ENCODE measurements around the gene TSPAN17. TPM values are rescaled to one million over a fixed set of nuclear protein-coding genes. Genes with fewer than 3 reads are reported as not detected.

TSPAN17 gene
- total and polyA plus RNA-seq, 10 of the 15 experiments (the other 5 are each of a cell fraction or from before 2014, with no cell fraction given), result 0.24 to 17.1 (median 10.4) TPM

- no peak for TF ChIP-seq ZBTB40 (IDR thresholded peaks at IDR 0.05; ENCODE audit: borderline replicate concordance)
- TF ChIP-seq ZBTB11 (CRISPR knock-in tag; IDR thresholded peaks at IDR 0.05), result no peak
- no peak for TF ChIP-seq NFIC (IDR thresholded peaks at IDR 0.05; ENCODE audit: low read depth, low read length)
- TF ChIP-seq, protein P1, sequence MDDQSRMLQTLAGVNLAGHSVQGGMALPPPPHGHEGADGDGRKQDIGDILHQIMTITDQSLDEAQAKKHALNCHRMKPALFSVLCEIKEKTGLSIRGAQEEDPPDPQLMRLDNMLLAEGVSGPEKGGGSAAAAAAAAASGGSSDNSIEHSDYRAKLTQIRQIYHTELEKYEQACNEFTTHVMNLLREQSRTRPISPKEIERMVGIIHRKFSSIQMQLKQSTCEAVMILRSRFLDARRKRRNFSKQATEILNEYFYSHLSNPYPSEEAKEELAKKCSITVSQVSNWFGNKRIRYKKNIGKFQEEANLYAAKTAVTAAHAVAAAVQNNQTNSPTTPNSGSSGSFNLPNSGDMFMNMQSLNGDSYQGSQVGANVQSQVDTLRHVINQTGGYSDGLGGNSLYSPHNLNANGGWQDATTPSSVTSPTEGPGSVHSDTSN (IDR thresholded peaks at IDR 0.05; ENCODE audit: insufficient replicate concordance, low read depth, low read length), result no peak
- TF ChIP-seq, protein P2, sequence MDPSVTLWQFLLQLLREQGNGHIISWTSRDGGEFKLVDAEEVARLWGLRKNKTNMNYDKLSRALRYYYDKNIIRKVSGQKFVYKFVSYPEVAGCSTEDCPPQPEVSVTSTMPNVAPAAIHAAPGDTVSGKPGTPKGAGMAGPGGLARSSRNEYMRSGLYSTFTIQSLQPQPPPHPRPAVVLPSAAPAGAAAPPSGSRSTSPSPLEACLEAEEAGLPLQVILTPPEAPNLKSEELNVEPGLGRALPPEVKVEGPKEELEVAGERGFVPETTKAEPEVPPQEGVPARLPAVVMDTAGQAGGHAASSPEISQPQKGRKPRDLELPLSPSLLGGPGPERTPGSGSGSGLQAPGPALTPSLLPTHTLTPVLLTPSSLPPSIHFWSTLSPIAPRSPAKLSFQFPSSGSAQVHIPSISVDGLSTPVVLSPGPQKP (IDR thresholded peaks at IDR 0.05; ENCODE audit: low read depth, low read length), result no peak
- no peak for TF ChIP-seq ETV6 (conservative IDR thresholded peaks at IDR 0.05 in 1 of 2, IDR thresholded peaks at IDR 0.05 in 1 of 2; ENCODE audit: borderline replicate concordance in 1 of 2, low read depth in 1 of 2)
- TF ChIP-seq RBBP5 (conservative IDR thresholded peaks at IDR 0.05), result no peak
- TF ChIP-seq ATF7 (IDR thresholded peaks at IDR 0.05; ENCODE audit: low read depth), result no peak
- TF ChIP-seq NR2C2 (IDR thresholded peaks at IDR 0.05; ENCODE audit: borderline replicate concordance, control insufficient read depth, insufficient read length, low read depth), result no peak
Observed at GRCh38 chr5:176614805-176615478, 32.3 kb upstream of the TSPAN17 start (continued).
